Nephron (organoid): Measurements from ENCODE around the gene UNC45A.

ENCODE experiments used
- H3K27ac Mint-ChIP-seq, 3 experiments: 2 replicates each; pipeline ENCODE4 v1.8.0; 2020; ENCODE audit warnings: mixed read lengths in 3 of 3, mild to moderate bottlenecking in 2 of 3, moderate library complexity in 1 of 3
- H3K27me3 Mint-ChIP-seq: 2 replicates; pipeline ENCODE4 v1.8.0; 2021; ENCODE audit warnings: low read depth, mild to moderate bottlenecking, moderate library complexity, mixed read lengths
- H3K36me3 Mint-ChIP-seq: 2 replicates; pipeline ENCODE4 v1.8.0; 2020; ENCODE audit warnings: low read depth, mixed read lengths
- H3K4me1 Mint-ChIP-seq: 2 replicates; pipeline ENCODE4 v1.8.0; 2020; ENCODE audit warnings: mixed read lengths
- H3K4me3 Mint-ChIP-seq, 3 experiments: 2 replicates each; pipeline ENCODE4 v1.8.0; 2020; ENCODE audit warnings: mild to moderate bottlenecking in 3 of 3, mixed read lengths in 3 of 3, moderate library complexity in 2 of 3
- H3K9me3 Mint-ChIP-seq: 2 replicates; pipeline ENCODE4 v1.8.0; 2020; ENCODE audit warnings: mixed read lengths
- TF ChIP-seq, protein P1 (sequence below), 3 experiments: fragments of 200-600 bp; sonication (generic); IDR thresholded peaks; one replicate each; pipeline ENCODE4 v1.5.0; 2021; ENCODE audit warnings: antibody characterized with exemption in 3 of 3; ENCODE audit not compliant: unreplicated experiment in 3 of 3

Gene UNC45A, protein sequence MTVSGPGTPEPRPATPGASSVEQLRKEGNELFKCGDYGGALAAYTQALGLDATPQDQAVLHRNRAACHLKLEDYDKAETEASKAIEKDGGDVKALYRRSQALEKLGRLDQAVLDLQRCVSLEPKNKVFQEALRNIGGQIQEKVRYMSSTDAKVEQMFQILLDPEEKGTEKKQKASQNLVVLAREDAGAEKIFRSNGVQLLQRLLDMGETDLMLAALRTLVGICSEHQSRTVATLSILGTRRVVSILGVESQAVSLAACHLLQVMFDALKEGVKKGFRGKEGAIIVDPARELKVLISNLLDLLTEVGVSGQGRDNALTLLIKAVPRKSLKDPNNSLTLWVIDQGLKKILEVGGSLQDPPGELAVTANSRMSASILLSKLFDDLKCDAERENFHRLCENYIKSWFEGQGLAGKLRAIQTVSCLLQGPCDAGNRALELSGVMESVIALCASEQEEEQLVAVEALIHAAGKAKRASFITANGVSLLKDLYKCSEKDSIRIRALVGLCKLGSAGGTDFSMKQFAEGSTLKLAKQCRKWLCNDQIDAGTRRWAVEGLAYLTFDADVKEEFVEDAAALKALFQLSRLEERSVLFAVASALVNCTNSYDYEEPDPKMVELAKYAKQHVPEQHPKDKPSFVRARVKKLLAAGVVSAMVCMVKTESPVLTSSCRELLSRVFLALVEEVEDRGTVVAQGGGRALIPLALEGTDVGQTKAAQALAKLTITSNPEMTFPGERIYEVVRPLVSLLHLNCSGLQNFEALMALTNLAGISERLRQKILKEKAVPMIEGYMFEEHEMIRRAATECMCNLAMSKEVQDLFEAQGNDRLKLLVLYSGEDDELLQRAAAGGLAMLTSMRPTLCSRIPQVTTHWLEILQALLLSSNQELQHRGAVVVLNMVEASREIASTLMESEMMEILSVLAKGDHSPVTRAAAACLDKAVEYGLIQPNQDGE

DNA sequence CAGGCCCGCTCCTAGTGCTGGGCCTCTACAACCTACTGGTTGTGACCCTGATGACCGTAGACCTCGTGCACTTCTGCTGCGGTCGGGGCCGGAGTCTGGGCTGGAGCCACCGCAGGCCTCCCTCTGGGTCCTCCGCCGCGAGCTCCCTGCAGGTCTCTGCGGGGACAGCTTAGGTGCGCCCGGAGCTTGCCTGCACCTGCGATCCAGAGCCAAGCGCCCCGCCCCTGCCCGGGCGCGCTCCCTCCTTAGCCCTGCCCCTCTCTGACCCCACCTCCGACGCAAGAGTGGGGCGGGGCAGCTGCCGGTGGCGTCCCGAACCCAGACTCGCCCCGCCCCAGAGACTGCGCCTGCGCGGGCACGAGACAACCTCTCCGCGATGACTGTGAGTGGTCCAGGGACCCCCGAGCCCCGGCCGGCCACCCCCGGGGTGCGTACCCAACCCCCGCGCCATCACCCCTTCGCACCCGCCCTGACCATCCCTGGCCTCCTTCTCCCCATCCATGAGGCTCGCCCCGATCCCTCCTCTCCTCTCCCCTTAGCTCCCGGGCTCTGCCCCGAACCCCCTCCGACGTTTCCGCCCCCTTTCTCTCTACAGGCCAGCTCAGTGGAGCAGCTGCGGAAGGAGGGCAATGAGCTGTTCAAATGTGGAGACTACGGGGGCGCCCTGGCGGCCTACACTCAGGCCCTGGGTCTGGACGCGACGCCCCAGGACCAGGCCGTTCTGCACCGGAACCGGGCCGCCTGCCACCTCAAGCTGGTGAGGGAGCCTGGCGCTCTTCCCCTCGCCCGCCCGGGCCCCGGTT, at the start of gene UNC45A:
Gene UNC45A, plus strand, starts transcription at position 337 of the 803 bp plus-strand sequence. Its CDS starts 40 bp downstream, at position 377.
- Mint-ChIP-seq H3K36me3 (peaks cover 19% of the 10 kb centered on the region), H3K27me3 (no peaks in the 10 kb centered on the region)

DNA sequence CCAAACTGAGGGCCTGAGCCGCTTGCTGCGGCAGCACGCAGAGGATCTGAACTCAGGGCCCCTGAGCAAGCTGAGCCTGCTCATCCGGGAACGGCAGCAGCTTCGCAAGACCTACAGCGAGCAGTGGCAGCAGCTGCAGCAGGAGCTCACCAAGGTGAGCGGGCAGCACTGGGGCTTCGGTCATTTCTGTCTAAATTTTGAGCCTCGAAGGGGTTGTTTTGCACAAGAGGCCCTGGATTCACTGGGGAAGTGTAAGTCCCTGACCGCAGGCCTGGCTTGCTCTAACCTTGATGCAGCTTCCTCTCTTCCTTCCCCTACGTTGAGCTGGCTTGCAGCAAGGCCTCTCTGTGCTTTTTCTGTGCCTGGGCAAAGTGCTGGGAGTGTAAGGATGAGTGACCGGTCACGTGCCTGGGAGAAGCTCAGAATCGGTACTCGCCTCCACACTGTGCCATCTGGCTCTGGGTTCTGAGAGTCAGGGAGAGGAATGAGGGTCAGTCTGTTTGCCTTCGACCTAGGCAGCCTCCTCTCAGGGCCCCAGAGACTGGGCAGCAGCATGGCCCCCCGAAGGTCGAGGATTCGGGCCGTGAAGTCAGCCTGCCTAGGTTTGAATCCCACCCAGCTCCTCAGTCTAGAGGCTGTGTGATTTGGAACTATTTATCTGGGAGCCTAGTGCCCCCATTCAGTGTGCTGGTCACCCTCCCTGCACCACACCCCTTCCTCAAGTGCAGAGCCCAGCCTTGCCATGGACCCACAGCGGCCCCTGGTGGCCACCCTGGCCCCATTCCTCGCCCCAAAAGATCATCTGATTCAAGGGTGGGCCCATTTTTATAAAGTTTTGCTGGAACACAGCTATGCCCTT, 49.4 kb upstream of the UNC45A start:
- Mint-ChIP-seq H3K9me3 (no peaks in the 10 kb centered on the region), H3K36me3 (peaks cover 5% of the 10 kb centered on the region), H3K4me3 (peak overlapping the region; percentile 63 to 80 (median 79)), H3K4me1 (peaks cover 11% of the 10 kb centered on the region), H3K27me3 (no peaks in the 10 kb centered on the region), H3K27ac (peak overlapping the region; percentile 53 to 85 (median 76))
- TF ChIP-seq, protein P1, sequence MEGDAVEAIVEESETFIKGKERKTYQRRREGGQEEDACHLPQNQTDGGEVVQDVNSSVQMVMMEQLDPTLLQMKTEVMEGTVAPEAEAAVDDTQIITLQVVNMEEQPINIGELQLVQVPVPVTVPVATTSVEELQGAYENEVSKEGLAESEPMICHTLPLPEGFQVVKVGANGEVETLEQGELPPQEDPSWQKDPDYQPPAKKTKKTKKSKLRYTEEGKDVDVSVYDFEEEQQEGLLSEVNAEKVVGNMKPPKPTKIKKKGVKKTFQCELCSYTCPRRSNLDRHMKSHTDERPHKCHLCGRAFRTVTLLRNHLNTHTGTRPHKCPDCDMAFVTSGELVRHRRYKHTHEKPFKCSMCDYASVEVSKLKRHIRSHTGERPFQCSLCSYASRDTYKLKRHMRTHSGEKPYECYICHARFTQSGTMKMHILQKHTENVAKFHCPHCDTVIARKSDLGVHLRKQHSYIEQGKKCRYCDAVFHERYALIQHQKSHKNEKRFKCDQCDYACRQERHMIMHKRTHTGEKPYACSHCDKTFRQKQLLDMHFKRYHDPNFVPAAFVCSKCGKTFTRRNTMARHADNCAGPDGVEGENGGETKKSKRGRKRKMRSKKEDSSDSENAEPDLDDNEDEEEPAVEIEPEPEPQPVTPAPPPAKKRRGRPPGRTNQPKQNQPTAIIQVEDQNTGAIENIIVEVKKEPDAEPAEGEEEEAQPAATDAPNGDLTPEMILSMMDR (IDR thresholded peaks at IDR 0.05; ENCODE audit: unreplicated experiment in 3 of 3), result peak; percentile 95 to 98 (median 98)

More for the DNA sequence above, at the start of gene UNC45A:
- TF ChIP-seq, protein P1 (IDR thresholded peaks at IDR 0.05; ENCODE audit: unreplicated experiment in 3 of 3), result no peak
- H3K9me3 Mint-ChIP-seq, result no peaks in the 10 kb centered on the region
- peaks cover 33% of the 10 kb centered on the region for H3K4me1 Mint-ChIP-seq
- peak within 1 kb of the TSS; percentile 32 to 64 (median 52) for H3K27ac Mint-ChIP-seq
- peak within 1 kb of the TSS; percentile 79 to 92 (median 89) for H3K4me3 Mint-ChIP-seq

DNA sequence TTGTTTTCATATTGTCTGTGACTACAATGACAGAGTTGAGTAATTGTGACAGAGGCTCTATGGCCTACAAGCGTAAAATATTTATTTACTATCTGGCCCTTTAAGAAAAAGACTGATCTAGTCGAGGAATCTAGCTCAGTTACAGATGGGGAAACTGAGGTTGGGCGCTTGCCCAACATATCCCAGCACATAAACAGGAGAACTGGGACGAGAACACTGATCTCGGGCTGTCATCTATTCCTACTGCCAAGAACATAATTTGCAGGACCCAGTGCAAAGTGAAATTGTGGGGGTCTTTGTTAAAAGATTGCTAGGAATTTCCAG, 48.8 kb upstream of the UNC45A start:
- Mint-ChIP-seq H3K27me3 (no peaks in the 10 kb centered on the region), H3K4me3 (peak overlapping the region in 2 of 3 experiments; percentile 63 to 79), H3K9me3 (no peaks in the 10 kb centered on the region), H3K36me3 (peaks cover 5% of the 10 kb centered on the region), H3K27ac (peak overlapping the region; percentile 53 to 85 (median 76)), H3K4me1 (peaks cover 11% of the 10 kb centered on the region)
- TF ChIP-seq, protein P1 (IDR thresholded peaks at IDR 0.05; ENCODE audit: unreplicated experiment in 3 of 3), result peak in 2 of 3 experiments; percentile 31 to 42

DNA sequence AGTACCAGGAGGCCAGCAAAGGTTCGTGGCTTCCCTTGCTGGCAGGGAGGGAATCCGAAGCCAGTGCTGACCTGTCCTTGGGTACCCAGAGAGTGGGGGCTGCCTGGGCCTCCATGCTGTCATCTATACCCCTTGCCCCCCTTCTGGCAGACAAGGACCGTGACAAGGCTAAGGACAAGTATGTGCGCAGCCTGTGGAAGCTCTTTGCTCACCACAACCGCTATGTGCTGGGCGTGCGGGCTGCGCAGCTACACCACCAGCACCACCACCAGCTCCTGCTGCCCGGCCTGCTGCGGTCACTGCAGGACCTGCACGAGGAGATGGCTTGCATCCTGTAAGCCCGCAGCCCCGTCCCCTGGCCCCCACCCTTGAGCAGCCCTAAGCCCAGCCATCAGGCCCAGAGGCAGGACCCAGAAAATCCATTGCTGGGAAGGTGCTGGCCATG, 48.0 kb upstream of the UNC45A start:
- H3K36me3 Mint-ChIP-seq, result peaks cover 5% of the 10 kb centered on the region
- no peaks in the 10 kb centered on the region for H3K27me3 Mint-ChIP-seq
- no peak overlapping the region for H3K4me3 Mint-ChIP-seq
- H3K4me1 Mint-ChIP-seq, result peaks cover 11% of the 10 kb centered on the region
- TF ChIP-seq, protein P1 (IDR thresholded peaks at IDR 0.05; ENCODE audit: unreplicated experiment in 3 of 3), result no peak
- no peak overlapping the region for H3K27ac Mint-ChIP-seq
- no peaks in the 10 kb centered on the region for H3K9me3 Mint-ChIP-seq

DNA sequence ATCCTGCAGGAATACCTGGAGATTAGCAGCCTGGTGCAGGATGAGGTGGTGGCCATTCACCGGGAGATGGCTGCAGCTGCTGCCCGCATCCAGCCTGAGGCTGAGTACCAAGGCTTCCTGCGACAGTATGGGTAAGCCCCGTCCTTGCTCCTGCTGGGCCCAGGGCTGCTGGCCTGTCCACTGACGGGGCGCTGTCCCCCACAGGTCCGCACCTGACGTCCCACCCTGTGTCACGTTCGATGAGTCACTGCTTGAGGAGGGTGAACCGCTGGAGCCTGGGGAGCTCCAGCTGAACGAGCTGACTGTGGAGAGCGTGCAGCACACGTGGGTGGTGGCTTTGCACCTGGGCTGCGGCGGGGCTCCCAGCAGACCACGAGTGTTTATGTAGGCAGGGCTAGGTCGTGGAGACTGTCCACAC, 45.8 kb upstream of the UNC45A start:
- Mint-ChIP-seq H3K4me1 (peaks cover 11% of the 10 kb centered on the region), H3K9me3 (no peaks in the 10 kb centered on the region), H3K4me3 (no peak overlapping the region), H3K36me3 (peaks cover 5% of the 10 kb centered on the region), H3K27ac (no peak overlapping the region), H3K27me3 (no peaks in the 10 kb centered on the region)
- TF ChIP-seq, protein P1 (IDR thresholded peaks at IDR 0.05; ENCODE audit: unreplicated experiment in 3 of 3), result no peak
